SK-N-SH treated with all-trans-retinoic acid at 6 μM for 48 hours (cell line): ENCODE data around the gene CYTH4.

Source experiments
- ATAC-seq: fragments of 200-7000 bp; cut with Tn5 transposase; 3 replicates; pipeline ENCODE4 v1.9.1; 2020; ENCODE audit warnings: mild to moderate bottlenecking, moderate library complexity
- ARNTL ChIP-seq: fragments of 450-650 bp; formaldehyde crosslinking; IDR thresholded peaks from 2 replicates; pipeline ENCODE4 v1.5.0; 2020; ENCODE audit warnings: low read depth, mild to moderate bottlenecking, moderate library complexity, borderline replicate concordance
- BACH2 ChIP-seq: fragments of 250-450 bp; sonication (Bioruptor Pico); IDR thresholded peaks from 2 replicates; pipeline ENCODE4 v1.9.0; 2021; ENCODE audit warnings: mild to moderate bottlenecking, borderline replicate concordance
- CSDC2 ChIP-seq: fragments of 250-450 bp; sonication (Bioruptor Pico); IDR thresholded peaks from 2 replicates; pipeline ENCODE4 v1.5.0; 2020; ENCODE audit warnings: mild to moderate bottlenecking, moderate library complexity
- ESRRG ChIP-seq: fragments of 250-450 bp; sonication (Bioruptor Pico); IDR thresholded peaks from 2 replicates; pipeline ENCODE4 v1.6.1; 2021; ENCODE audit warnings: mild to moderate bottlenecking
- GLIS3 ChIP-seq: fragments of 250-450 bp; sonication (Bioruptor Pico); IDR thresholded peaks from 2 replicates; pipeline ENCODE4 v1.5.0; 2020; ENCODE audit warnings: mild to moderate bottlenecking, moderate library complexity
- OSR1 ChIP-seq: fragments of 250-450 bp; sonication (Bioruptor Pico); IDR thresholded peaks from 2 replicates; pipeline ENCODE4 v1.8.0; 2022; ENCODE audit warnings: moderate library complexity, mild to moderate bottlenecking, inconsistent platforms
- PPARA ChIP-seq: fragments of 250-450 bp; sonication (Bioruptor Pico); IDR thresholded peaks from 2 replicates; pipeline ENCODE4 v1.5.0; 2020; ENCODE audit warnings: mild to moderate bottlenecking, borderline replicate concordance
- RARB ChIP-seq: fragments of 250-450 bp; sonication (Bioruptor Pico); IDR thresholded peaks from 2 replicates; pipeline ENCODE4 v1.8.0; 2021; ENCODE audit warnings: mild to moderate bottlenecking, moderate library complexity
- SNAI2 ChIP-seq: fragments of 250-450 bp; sonication (Bioruptor Pico); IDR thresholded peaks from 2 replicates; pipeline ENCODE4 v1.5.0; 2020; ENCODE audit warnings: mild to moderate bottlenecking, moderate library complexity
- TCF4 ChIP-seq: fragments of 250-450 bp; sonication (Bioruptor Pico); IDR thresholded peaks from 2 replicates; pipeline ENCODE4 v1.8.0; 2021; ENCODE audit warnings: mild to moderate bottlenecking, moderate library complexity, borderline replicate concordance
- TOX ChIP-seq: fragments of 250-450 bp; sonication (Bioruptor Pico); IDR thresholded peaks from 2 replicates; pipeline ENCODE4 v1.8.0; 2021; ENCODE audit warnings: mild to moderate bottlenecking, moderate library complexity, borderline replicate concordance
- ZC3H10 ChIP-seq: fragments of 250-450 bp; sonication (Bioruptor Pico); IDR thresholded peaks from 2 replicates; pipeline ENCODE4 v1.5.1; 2021; ENCODE audit warnings: mild to moderate bottlenecking, moderate library complexity
- ZFP3 ChIP-seq: fragments of 250-450 bp; sonication (Bioruptor Pico); IDR thresholded peaks from 2 replicates; pipeline ENCODE4 v1.5.0; 2020; ENCODE audit warnings: mild to moderate bottlenecking, moderate library complexity
- ZFP30 ChIP-seq: fragments of 450-650 bp; formaldehyde crosslinking; IDR thresholded peaks from 2 replicates; pipeline ENCODE4 v1.5.0; 2022; ENCODE audit warnings: mild to moderate bottlenecking, moderate library complexity
- ZNF565 ChIP-seq: fragments of 450-650 bp; formaldehyde crosslinking; conservative IDR thresholded peaks from 2 replicates; pipeline ENCODE4 v1.5.0; 2020; ENCODE audit warnings: low read depth, mild to moderate bottlenecking, moderate library complexity
- ZNF70 ChIP-seq: fragments of 450-650 bp; formaldehyde crosslinking; IDR thresholded peaks from 2 replicates; pipeline ENCODE4 v1.5.0; 2020; ENCODE audit warnings: mild to moderate bottlenecking, moderate library complexity
- ZNF8 ChIP-seq: fragments of 450-650 bp; formaldehyde crosslinking; IDR thresholded peaks from 2 replicates; pipeline ENCODE4 v1.5.0; 2020; ENCODE audit warnings: mild to moderate bottlenecking, moderate library complexity
- TF ChIP-seq, protein P1 (sequence below): fragments of 250-450 bp; sonication (Bioruptor Pico); IDR thresholded peaks from 2 replicates; pipeline ENCODE4 v1.8.0; 2021; ENCODE audit warnings: low read depth, mild to moderate bottlenecking, moderate library complexity, borderline replicate concordance
- TF ChIP-seq, protein P2 (sequence below): fragments of 250-450 bp; sonication (Bioruptor Pico); IDR thresholded peaks from 2 replicates; pipeline ENCODE4 v1.5.0; 2020; ENCODE audit warnings: mild to moderate bottlenecking, moderate library complexity
- TF ChIP-seq, protein P3 (sequence below): fragments of 250-450 bp; sonication (Bioruptor Pico); IDR thresholded peaks from 2 replicates; pipeline ENCODE4 v1.8.0; 2020; ENCODE audit warnings: mild to moderate bottlenecking, moderate library complexity, borderline replicate concordance
- TF ChIP-seq, protein P4 (sequence below): fragments of 250-450 bp; sonication (Bioruptor Pico); IDR thresholded peaks from 2 replicates; pipeline ENCODE4 v1.5.1; 2020; ENCODE audit warnings: low read depth, mild to moderate bottlenecking, moderate library complexity
- TF ChIP-seq, protein P5 (sequence below): fragments of 250-450 bp; sonication (Bioruptor Pico); IDR thresholded peaks from 2 replicates; pipeline ENCODE4 v1.5.1; 2021; ENCODE audit warnings: mild to moderate bottlenecking, moderate library complexity

The CYTH4 gene

DNA sequence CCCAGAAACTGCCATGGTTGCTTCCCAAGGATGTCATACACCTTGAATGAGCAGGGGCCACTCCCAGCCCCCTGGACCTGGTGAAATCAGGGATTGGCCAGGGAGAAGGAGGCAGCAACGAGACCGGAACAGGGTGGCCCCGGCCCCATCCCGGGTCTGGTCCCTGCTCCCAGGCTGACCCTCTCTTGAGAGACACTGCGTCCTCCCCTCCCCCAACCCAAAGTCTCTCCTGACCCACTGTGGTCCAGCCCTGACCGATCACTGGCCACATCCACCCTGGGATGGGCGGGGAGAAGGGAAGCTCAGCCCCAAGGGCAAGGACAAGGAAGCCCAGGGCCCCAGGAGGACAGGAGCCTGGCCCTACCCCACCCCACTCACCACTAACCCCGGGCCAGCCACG lies 12.4 kb downstream of the CYTH4 start:
- no peak for ATAC-seq
- no peak for TF ChIP-seq ZFP30 (CRISPR knock-in tag)
- TF ChIP-seq ZNF70, result no peak
- TF ChIP-seq, protein P1, sequence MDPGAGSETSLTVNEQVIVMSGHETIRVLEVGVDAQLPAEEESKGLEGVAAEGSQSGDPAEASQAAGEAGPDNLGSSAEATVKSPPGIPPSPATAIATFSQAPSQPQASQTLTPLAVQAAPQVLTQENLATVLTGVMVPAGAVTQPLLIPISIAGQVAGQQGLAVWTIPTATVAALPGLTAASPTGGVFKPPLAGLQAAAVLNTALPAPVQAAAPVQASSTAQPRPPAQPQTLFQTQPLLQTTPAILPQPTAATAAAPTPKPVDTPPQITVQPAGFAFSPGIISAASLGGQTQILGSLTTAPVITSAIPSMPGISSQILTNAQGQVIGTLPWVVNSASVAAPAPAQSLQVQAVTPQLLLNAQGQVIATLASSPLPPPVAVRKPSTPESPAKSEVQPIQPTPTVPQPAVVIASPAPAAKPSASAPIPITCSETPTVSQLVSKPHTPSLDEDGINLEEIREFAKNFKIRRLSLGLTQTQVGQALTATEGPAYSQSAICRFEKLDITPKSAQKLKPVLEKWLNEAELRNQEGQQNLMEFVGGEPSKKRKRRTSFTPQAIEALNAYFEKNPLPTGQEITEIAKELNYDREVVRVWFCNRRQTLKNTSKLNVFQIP, result no peak
- TF ChIP-seq SNAI2 (CRISPR knock-in tag), result no peak
- no peak for TF ChIP-seq BACH2 (CRISPR knock-in tag)
- no peak for TF ChIP-seq ZNF8 (CRISPR knock-in tag)
- no peak for TF ChIP-seq ZC3H10 (CRISPR knock-in tag)
- TF ChIP-seq GLIS3 (CRISPR knock-in tag), result no peak
- TF ChIP-seq ESRRG (CRISPR knock-in tag), result no peak
- TF ChIP-seq RARB (CRISPR knock-in tag), result no peak
- no peak for TF ChIP-seq ZNF565 (CRISPR knock-in tag)
- TF ChIP-seq, protein P2, sequence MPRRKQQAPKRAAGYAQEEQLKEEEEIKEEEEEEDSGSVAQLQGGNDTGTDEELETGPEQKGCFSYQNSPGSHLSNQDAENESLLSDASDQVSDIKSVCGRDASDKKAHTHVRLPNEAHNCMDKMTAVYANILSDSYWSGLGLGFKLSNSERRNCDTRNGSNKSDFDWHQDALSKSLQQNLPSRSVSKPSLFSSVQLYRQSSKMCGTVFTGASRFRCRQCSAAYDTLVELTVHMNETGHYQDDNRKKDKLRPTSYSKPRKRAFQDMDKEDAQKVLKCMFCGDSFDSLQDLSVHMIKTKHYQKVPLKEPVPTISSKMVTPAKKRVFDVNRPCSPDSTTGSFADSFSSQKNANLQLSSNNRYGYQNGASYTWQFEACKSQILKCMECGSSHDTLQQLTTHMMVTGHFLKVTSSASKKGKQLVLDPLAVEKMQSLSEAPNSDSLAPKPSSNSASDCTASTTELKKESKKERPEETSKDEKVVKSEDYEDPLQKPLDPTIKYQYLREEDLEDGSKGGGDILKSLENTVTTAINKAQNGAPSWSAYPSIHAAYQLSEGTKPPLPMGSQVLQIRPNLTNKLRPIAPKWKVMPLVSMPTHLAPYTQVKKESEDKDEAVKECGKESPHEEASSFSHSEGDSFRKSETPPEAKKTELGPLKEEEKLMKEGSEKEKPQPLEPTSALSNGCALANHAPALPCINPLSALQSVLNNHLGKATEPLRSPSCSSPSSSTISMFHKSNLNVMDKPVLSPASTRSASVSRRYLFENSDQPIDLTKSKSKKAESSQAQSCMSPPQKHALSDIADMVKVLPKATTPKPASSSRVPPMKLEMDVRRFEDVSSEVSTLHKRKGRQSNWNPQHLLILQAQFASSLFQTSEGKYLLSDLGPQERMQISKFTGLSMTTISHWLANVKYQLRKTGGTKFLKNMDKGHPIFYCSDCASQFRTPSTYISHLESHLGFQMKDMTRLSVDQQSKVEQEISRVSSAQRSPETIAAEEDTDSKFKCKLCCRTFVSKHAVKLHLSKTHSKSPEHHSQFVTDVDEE (CRISPR knock-in tag), result no peak
- TF ChIP-seq TCF4, result no peak
- TF ChIP-seq, protein P3, sequence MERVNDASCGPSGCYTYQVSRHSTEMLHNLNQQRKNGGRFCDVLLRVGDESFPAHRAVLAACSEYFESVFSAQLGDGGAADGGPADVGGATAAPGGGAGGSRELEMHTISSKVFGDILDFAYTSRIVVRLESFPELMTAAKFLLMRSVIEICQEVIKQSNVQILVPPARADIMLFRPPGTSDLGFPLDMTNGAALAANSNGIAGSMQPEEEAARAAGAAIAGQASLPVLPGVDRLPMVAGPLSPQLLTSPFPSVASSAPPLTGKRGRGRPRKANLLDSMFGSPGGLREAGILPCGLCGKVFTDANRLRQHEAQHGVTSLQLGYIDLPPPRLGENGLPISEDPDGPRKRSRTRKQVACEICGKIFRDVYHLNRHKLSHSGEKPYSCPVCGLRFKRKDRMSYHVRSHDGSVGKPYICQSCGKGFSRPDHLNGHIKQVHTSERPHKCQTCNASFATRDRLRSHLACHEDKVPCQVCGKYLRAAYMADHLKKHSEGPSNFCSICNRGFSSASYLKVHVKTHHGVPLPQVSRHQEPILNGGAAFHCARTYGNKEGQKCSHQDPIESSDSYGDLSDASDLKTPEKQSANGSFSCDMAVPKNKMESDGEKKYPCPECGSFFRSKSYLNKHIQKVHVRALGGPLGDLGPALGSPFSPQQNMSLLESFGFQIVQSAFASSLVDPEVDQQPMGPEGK, result no peak
- TF ChIP-seq, all 23 proteins: peak for 0

DNA sequence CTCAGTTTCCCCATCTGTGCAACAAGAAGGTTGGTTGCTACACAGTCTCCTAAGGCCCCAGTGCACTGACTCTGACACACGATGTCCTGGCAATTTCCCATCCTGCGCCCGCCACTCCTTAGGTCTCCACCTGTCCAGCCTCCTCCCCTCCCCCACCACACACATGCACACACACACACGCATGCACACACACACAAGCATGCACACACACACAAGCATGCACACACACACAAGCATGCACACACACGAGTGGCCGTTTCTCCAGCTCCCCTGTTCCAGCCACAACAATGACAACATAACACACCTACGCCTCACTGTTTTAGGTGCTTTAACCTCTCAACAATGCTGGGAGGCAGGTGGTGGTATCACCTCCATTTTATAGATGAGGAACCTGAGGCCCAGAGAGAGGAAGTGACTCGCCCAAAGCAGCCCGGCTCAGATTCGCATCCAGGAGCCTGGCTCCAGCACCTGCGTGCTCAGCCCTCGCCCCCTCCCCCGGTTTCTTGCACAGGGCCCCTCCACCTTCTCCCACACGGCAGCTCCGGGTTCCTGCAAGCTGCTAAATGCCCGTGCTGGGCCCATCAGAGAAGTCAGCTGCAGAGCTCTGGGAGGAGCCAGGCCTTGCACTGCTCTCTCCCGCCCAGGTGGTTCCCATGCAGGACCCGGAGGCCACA lies 13.0 kb downstream of the CYTH4 start:
- TF ChIP-seq OSR1 (CRISPR knock-in tag) (no peak), TOX (CRISPR knock-in tag) (no peak), PPARA (CRISPR knock-in tag) (no peak), RARB (CRISPR knock-in tag) (no peak), ZC3H10 (CRISPR knock-in tag) (no peak), ZNF565 (CRISPR knock-in tag) (no peak), ZFP30 (CRISPR knock-in tag) (no peak), ZFP3 (no peak), CSDC2 (CRISPR knock-in tag) (no peak), ARNTL (CRISPR knock-in tag) (no peak)
- TF ChIP-seq, protein P2 (CRISPR knock-in tag), result no peak
- TF ChIP-seq, protein P1, result no peak
- TF ChIP-seq, protein P4, sequence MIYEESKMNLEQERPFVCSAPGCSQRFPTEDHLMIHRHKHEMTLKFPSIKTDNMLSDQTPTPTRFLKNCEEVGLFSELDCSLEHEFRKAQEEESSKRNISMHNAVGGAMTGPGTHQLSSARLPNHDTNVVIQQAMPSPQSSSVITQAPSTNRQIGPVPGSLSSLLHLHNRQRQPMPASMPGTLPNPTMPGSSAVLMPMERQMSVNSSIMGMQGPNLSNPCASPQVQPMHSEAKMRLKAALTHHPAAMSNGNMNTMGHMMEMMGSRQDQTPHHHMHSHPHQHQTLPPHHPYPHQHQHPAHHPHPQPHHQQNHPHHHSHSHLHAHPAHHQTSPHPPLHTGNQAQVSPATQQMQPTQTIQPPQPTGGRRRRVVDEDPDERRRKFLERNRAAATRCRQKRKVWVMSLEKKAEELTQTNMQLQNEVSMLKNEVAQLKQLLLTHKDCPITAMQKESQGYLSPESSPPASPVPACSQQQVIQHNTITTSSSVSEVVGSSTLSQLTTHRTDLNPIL (CRISPR knock-in tag), result no peak
- TF ChIP-seq, protein P3, result no peak
- TF ChIP-seq, protein P5, sequence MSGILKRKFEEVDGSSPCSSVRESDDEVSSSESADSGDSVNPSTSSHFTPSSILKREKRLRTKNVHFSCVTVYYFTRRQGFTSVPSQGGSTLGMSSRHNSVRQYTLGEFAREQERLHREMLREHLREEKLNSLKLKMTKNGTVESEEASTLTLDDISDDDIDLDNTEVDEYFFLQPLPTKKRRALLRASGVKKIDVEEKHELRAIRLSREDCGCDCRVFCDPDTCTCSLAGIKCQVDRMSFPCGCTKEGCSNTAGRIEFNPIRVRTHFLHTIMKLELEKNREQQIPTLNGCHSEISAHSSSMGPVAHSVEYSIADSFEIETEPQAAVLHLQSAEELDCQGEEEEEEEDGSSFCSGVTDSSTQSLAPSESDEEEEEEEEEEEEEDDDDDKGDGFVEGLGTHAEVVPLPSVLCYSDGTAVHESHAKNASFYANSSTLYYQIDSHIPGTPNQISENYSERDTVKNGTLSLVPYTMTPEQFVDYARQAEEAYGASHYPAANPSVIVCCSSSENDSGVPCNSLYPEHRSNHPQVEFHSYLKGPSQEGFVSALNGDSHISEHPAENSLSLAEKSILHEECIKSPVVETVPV, result no peak
- TF ChIP-seq, all 23 proteins: peak for 0
- no peak for ATAC-seq
